ENCODE data around the gene SLC25A27.

GRCh38 chr6:46674410-46674809 is 21.6 kb downstream of the SLC25A27 start:
- TF ChIP-seq CTCF (IDR thresholded peaks at IDR 0.05; ENCODE audit: insufficient read depth, low read length, poor library complexity, severe bottlenecking) (no peak), EZH2phosphoT487 (conservative IDR thresholded peaks at IDR 0.05; ENCODE audit: low read length) (no peak)

Measured in SU-DHL-6 (cell line).